T-helper 1 cell (primary cell): Measurements from ENCODE around the gene ZNF580.

Source experiments
- DNase-seq, 5 donors: peaks; one replicate each; pipeline ENCODE4 v3.0.0-alpha.2; 2012 to 2020

ZNF580 gene

GRCh38 chr19:55679343-55680257 lies 38.8 kb downstream of the ZNF580 start:
- peak in 1 of 5 donors; percentile 23 for DNase-seq

GRCh38 chr19:55680339-55681130 lies 39.7 kb downstream of the ZNF580 start:
- DNase-seq, result no peak

GRCh38 chr19:55681131-55682092 lies 40.6 kb downstream of the ZNF580 start:
- no peak for DNase-seq

GRCh38 chr19:55683449-55684261 lies 42.9 kb downstream of the ZNF580 start:
- no peak for DNase-seq

GRCh38 chr19:55684946-55685681 lies 44.3 kb downstream of the ZNF580 start:
- no peak for DNase-seq

- DNase-seq, result no peak
Measured at GRCh38 chr19:55685776-55686175, 45.0 kb downstream of the ZNF580 start.

- DNase-seq, result no peak
Measured at GRCh38 chr19:55686311-55687050, 45.7 kb downstream of the ZNF580 start.

- no peak for DNase-seq
Measured at GRCh38 chr19:55687281-55688201, 46.7 kb downstream of the ZNF580 start.

- DNase-seq, result no peak
Measured at GRCh38 chr19:55688422-55689218, 47.8 kb downstream of the ZNF580 start.

GRCh38 chr19:55689411-55690108 lies 48.8 kb downstream of the ZNF580 start:
- DNase-seq, result no peak

- no peak for DNase-seq
Measured at GRCh38 chr19:55690109-55690768, 49.4 kb downstream of the ZNF580 start.

- no peak for DNase-seq
Measured at GRCh38 chr19:55690769-55691545, 50.2 kb downstream of the ZNF580 start.

GRCh38 chr19:55691561-55692481 lies 51.0 kb downstream of the ZNF580 start:
- no peak for DNase-seq

GRCh38 chr19:55692681-55693081 lies 51.9 kb downstream of the ZNF580 start:
- DNase-seq, result no peak
